GM23338 (cell line): Measurements from ENCODE around the gene SLC8B1.

Source experiments
- EZH2 ChIP-seq: fragments of 200-600 bp; sonication (generic); IDR thresholded peaks from one replicate; pipeline ENCODE4 v1.8.0; 2017; ENCODE audit warnings: antibody characterized with exemption, mild to moderate bottlenecking, low read depth; ENCODE audit not compliant: unreplicated experiment
- EZH2phosphoT487 ChIP-seq: fragments of 200-600 bp; sonication (generic); IDR thresholded peaks from one replicate; pipeline ENCODE4 v1.8.1; 2018; ENCODE audit warnings: antibody characterized with exemption; ENCODE audit not compliant: unreplicated experiment
- JUNB ChIP-seq: IDR thresholded peaks from one replicate; pipeline ENCODE4 v1.6.1; 2016; ENCODE audit warnings: antibody characterized with exemption; ENCODE audit not compliant: unreplicated experiment
- POLR2AphosphoS5 ChIP-seq: IDR thresholded peaks from 2 replicates; pipeline ENCODE4 v1.6.1; 2016; ENCODE audit warnings: antibody characterized with exemption, low read depth
- ZNF114 ChIP-seq: fragments of 250-450 bp; sonication (Bioruptor Pico); IDR thresholded peaks from 2 replicates; pipeline ENCODE4 v1.5.0; 2020; ENCODE audit warnings: mild to moderate bottlenecking, moderate library complexity
- TF ChIP-seq, protein P1 (sequence below), 2 experiments: fragments of 200-600 bp in 1 of 2; sonication (generic) in 1 of 2; conservative IDR thresholded peaks; 2 replicates each; pipeline versions ENCODE4 v1.5.1 to v1.6.1; 2016 to 2017; ENCODE audit warnings: antibody characterized with exemption in 2 of 2, low read depth in 2 of 2, mild to moderate bottlenecking in 2 of 2, moderate library complexity in 1 of 2
- TF ChIP-seq, protein P2 (sequence below): IDR thresholded peaks from 2 replicates; pipeline ENCODE4 v1.6.1; 2016; ENCODE audit warnings: antibody characterized with exemption
- TF ChIP-seq, protein P3 (sequence below): IDR thresholded peaks from one replicate; pipeline ENCODE4 v1.6.1; 2018; ENCODE audit warnings: antibody characterized with exemption; ENCODE audit not compliant: unreplicated experiment
- TF ChIP-seq, protein P4 (sequence below): fragments of 250-450 bp; sonication (Bioruptor Pico); IDR thresholded peaks from 2 replicates; pipeline ENCODE4 v1.5.0; 2020; ENCODE audit warnings: mild to moderate bottlenecking, moderate library complexity

DNA sequence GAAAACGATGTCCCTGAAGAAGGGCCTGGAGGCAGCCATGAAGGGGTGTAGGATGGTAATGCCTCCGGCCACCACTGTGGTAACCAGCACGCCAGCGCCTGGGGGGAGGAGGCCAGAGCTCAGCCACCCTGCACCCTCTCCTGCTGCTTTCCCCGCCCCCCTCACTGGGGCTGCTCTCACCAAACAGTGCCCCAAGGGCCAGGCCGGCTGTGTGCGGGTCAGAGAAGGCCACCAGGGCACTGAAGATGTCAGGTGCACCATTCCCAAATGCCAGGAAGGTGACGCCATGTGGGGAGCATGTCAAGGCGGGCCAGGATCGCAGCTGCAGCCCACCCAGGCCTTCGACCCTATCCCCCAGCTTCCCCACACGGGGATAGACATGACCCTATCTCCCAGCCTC lies 14.5 kb downstream of the SLC8B1 start:
- TF ChIP-seq, protein P1, sequence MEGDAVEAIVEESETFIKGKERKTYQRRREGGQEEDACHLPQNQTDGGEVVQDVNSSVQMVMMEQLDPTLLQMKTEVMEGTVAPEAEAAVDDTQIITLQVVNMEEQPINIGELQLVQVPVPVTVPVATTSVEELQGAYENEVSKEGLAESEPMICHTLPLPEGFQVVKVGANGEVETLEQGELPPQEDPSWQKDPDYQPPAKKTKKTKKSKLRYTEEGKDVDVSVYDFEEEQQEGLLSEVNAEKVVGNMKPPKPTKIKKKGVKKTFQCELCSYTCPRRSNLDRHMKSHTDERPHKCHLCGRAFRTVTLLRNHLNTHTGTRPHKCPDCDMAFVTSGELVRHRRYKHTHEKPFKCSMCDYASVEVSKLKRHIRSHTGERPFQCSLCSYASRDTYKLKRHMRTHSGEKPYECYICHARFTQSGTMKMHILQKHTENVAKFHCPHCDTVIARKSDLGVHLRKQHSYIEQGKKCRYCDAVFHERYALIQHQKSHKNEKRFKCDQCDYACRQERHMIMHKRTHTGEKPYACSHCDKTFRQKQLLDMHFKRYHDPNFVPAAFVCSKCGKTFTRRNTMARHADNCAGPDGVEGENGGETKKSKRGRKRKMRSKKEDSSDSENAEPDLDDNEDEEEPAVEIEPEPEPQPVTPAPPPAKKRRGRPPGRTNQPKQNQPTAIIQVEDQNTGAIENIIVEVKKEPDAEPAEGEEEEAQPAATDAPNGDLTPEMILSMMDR (conservative IDR thresholded peaks at IDR 0.05; ENCODE audit: low read depth in 2 of 2): no peak
- TF ChIP-seq, protein P2, sequence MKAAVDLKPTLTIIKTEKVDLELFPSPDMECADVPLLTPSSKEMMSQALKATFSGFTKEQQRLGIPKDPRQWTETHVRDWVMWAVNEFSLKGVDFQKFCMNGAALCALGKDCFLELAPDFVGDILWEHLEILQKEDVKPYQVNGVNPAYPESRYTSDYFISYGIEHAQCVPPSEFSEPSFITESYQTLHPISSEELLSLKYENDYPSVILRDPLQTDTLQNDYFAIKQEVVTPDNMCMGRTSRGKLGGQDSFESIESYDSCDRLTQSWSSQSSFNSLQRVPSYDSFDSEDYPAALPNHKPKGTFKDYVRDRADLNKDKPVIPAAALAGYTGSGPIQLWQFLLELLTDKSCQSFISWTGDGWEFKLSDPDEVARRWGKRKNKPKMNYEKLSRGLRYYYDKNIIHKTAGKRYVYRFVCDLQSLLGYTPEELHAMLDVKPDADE: no peak
- TF ChIP-seq ZNF114 (CRISPR knock-in tag) (no peak), POLR2AphosphoS5 (no peak), EZH2phosphoT487 (no peak), JUNB (no peak), EZH2 (no peak)
- TF ChIP-seq, protein P3, sequence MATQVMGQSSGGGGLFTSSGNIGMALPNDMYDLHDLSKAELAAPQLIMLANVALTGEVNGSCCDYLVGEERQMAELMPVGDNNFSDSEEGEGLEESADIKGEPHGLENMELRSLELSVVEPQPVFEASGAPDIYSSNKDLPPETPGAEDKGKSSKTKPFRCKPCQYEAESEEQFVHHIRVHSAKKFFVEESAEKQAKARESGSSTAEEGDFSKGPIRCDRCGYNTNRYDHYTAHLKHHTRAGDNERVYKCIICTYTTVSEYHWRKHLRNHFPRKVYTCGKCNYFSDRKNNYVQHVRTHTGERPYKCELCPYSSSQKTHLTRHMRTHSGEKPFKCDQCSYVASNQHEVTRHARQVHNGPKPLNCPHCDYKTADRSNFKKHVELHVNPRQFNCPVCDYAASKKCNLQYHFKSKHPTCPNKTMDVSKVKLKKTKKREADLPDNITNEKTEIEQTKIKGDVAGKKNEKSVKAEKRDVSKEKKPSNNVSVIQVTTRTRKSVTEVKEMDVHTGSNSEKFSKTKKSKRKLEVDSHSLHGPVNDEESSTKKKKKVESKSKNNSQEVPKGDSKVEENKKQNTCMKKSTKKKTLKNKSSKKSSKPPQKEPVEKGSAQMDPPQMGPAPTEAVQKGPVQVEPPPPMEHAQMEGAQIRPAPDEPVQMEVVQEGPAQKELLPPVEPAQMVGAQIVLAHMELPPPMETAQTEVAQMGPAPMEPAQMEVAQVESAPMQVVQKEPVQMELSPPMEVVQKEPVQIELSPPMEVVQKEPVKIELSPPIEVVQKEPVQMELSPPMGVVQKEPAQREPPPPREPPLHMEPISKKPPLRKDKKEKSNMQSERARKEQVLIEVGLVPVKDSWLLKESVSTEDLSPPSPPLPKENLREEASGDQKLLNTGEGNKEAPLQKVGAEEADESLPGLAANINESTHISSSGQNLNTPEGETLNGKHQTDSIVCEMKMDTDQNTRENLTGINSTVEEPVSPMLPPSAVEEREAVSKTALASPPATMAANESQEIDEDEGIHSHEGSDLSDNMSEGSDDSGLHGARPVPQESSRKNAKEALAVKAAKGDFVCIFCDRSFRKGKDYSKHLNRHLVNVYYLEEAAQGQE: no peak
- TF ChIP-seq, protein P4, sequence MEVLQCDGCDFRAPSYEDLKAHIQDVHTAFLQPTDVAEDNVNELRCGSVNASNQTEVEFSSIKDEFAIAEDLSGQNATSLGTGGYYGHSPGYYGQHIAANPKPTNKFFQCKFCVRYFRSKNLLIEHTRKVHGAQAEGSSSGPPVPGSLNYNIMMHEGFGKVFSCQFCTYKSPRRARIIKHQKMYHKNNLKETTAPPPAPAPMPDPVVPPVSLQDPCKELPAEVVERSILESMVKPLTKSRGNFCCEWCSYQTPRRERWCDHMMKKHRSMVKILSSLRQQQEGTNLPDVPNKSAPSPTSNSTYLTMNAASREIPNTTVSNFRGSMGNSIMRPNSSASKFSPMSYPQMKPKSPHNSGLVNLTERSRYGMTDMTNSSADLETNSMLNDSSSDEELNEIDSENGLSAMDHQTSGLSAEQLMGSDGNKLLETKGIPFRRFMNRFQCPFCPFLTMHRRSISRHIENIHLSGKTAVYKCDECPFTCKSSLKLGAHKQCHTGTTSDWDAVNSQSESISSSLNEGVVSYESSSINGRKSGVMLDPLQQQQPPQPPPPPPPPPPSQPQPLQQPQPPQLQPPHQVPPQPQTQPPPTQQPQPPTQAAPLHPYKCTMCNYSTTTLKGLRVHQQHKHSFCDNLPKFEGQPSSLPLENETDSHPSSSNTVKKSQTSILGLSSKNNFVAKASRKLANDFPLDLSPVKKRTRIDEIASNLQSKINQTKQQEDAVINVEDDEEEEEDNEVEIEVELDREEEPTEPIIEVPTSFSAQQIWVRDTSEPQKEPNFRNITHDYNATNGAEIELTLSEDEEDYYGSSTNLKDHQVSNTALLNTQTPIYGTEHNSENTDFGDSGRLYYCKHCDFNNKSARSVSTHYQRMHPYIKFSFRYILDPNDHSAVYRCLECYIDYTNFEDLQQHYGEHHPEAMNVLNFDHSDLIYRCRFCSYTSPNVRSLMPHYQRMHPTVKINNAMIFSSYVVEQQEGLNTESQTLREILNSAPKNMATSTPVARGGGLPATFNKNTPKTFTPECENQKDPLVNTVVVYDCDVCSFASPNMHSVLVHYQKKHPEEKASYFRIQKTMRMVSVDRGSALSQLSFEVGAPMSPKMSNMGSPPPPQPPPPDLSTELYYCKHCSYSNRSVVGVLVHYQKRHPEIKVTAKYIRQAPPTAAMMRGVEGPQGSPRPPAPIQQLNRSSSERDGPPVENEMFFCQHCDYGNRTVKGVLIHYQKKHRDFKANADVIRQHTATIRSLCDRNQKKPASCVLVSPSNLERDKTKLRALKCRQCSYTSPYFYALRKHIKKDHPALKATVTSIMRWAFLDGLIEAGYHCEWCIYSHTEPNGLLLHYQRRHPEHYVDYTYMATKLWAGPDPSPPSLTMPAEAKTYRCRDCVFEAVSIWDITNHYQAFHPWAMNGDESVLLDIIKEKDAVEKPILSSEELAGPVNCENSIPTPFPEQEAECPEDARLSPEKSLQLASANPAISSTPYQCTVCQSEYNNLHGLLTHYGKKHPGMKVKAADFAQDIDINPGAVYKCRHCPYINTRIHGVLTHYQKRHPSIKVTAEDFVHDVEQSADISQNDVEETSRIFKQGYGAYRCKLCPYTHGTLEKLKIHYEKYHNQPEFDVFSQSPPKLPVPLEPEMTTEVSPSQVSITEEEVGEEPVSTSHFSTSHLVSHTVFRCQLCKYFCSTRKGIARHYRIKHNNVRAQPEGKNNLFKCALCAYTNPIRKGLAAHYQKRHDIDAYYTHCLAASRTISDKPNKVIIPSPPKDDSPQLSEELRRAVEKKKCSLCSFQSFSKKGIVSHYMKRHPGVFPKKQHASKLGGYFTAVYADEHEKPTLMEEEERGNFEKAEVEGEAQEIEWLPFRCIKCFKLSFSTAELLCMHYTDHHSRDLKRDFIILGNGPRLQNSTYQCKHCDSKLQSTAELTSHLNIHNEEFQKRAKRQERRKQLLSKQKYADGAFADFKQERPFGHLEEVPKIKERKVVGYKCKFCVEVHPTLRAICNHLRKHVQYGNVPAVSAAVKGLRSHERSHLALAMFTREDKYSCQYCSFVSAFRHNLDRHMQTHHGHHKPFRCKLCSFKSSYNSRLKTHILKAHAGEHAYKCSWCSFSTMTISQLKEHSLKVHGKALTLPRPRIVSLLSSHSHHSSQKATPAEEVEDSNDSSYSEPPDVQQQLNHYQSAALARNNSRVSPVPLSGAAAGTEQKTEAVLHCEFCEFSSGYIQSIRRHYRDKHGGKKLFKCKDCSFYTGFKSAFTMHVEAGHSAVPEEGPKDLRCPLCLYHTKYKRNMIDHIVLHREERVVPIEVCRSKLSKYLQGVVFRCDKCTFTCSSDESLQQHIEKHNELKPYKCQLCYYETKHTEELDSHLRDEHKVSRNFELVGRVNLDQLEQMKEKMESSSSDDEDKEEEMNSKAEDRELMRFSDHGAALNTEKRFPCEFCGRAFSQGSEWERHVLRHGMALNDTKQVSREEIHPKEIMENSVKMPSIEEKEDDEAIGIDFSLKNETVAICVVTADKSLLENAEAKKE: no peak
